GM19193 (cell line): Measurements from ENCODE around the gene TMEM204.

ENCODE experiments used
- POLR2A ChIP-seq: IDR thresholded peaks from 4 replicates; pipeline ENCODE4 v1.6.1; 2011; ENCODE audit not compliant: insufficient read depth, insufficient read length; ENCODE audit errors: extremely low read depth

Gene TMEM204

DNA sequence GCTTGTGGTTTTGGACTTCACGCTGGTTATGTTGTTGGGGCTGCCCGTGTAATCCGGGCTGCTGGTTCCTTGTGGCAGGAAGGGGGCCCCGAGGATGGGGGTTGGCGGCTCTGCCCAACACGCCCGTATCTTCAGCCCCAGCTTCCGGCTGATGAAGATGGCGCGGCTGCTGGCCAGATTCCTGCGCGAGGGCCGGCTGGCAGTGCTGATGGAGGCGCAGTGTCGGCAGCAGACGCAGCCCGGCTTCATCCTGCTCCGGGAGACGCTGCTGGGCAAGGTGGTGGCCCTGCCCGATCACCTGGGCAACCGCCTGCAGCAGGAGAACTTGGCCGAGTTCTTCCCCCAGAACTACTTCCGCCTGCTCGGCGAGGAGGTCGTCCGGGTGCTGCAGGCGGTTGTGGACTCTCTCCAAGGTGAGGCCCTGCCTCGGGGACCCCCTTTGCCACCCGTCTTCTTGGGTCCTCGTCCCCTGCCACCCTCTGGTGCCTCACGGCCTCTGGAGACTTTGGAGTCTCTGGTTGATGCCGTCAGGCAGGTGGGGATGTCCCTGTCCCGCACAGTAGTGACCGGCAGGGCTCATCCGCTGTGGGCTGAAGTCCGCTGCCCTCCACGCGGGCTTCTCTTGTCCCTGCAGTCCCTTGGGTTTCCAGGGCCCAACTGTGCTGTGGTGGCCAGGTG is 38.1 kb upstream of the TMEM204 start:
- TF ChIP-seq POLR2A: no peak

DNA sequence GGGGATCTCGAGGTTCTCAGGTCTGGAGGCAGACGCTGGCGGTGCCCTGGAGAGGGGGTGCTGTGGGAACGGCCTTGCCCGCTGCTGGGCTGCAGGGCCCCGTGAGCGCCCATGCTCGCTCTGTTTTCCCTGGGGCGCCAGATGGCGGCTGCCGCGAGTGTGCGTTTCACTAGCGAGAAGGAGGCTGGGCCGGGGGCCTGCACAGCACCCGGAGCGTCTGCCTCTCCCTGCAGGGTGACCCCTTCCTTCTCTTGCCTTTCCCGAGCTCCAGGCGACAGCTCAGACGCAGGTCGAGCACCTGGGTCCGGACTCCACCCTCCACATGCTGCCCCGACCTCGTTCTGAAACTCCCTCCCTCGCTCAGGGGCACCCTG is 37.6 kb upstream of the TMEM204 start:
- no peak for TF ChIP-seq POLR2A

DNA sequence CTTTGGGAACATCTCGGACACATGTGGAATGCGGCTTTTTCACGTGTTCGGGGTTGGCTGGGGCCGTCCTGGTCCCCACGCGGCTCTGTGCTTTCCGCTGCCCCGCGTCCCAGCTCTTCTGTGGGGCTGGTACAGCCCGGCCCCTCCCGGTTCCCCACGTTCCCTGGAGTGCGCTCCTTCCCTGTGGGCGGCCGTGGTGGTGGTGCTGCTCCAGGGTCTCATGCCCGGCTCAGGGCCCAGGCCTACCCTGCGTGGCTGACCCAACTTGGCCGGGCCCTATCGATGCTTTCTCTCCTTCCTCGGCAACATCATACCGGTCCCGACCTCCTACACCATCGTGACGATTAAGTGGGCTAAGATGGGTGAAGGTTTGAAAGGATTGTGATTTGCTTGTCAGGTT is 37.0 kb upstream of the TMEM204 start:
- TF ChIP-seq POLR2A: no peak

DNA sequence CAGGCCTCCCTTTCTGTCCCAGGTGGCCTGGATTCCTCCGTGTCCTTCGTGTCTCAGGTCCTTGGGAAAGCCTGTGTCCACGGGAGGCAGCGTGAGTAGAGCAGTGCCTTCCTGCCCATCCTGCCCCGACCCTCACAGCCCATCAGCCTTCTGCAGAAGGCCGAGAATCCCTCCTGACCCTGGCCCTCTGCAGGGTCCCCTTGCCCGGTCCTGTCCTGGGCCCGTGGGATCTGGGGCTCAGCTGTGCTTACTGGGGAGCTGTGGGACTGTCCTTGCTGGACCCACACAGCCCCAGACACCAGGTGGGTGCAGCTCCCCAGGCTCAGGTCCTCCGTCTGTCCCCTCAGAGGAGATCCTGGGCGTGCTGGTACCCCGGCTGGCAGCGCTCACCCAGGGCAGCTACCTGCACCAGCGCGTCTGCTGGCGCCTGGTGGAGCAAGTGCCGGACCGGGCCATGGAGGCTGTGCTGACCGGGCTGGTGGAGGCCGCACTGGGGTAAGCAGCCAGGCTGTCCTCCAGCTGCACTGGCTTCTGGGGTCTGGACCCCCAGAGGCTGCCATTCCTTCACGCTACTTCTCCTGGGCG is 36.4 kb upstream of the TMEM204 start:
- no peak for TF ChIP-seq POLR2A

DNA sequence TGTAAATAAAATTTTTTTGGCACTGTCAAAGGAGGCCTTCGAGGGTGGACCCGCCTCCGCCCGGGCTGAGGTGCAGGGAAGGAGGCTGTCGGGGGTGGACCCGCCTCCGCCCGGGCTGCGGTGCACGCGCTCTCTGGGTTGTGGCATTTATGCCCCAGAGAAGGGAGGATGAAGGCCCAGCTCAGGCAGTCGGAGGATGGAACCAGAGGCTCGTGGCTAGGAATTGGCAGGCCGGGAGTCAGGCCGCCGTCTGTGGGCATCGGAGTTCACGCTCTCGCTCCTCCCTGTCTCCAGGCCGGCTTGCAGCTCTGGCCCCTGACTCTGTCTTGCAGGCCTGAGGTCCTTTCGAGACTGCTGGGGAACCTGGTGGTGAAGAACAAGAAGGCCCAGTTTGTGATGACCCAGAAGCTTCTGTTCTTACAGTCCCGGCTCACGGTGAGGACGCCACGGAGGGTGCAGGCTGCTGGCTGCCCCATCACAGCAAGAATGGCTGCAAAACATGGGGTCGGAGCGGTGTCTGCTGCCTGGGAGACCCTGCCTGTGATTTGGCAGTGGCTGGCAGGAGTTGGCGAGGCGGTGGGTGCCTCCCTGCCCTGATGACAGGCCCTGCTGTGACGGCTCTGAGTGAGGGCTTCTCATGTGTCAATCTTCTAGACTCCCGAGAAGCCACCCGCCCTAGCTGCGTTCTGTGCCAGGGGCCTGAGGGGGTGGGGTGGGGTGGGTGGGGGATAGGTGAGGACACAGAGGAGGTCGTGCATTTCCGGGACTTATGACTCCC is 34.4 kb upstream of the TMEM204 start:
- TF ChIP-seq POLR2A: no peak

- no peak for TF ChIP-seq POLR2A
Measured at GRCh38 chr16:1499756-1500464, 33.6 kb upstream of the TMEM204 start.

DNA sequence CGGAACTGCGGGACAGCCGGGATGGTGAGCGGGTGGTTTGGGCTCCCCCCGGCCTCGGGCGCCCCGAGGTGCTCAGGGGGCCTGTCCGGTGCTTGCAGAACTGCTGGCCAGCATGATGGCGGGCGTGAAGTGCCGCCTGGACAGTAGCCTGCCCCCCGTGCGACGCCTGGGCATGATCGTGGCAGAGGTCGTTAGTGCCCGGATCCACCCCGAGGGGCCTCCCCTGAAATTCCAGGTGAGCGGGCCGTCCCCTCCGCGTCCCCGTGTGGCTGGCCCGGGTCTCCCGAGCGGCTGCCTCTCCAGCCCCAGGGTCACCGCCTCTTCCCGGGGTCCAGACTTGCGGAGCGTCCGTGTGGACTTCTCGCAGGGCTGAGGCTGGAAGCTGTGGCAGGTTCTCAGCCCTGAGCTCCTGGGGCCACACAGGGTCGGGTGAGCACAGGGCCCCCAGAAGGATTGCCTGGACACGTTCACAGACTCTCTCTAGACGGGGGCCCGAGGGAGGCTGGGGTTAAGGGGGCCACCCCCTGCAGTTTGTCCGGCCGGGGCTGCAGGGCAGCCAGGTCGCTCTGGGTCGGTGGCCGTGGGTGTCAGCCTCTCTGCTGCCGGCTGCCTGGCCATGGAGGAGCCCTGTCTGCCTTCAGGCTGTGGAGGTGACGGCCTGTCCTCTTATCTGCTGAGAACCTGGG is 32.9 kb upstream of the TMEM204 start:
- TF ChIP-seq POLR2A: no peak

GRCh38 chr16:1501630-1502029 is 31.8 kb upstream of the TMEM204 start:
- TF ChIP-seq POLR2A: no peak

DNA sequence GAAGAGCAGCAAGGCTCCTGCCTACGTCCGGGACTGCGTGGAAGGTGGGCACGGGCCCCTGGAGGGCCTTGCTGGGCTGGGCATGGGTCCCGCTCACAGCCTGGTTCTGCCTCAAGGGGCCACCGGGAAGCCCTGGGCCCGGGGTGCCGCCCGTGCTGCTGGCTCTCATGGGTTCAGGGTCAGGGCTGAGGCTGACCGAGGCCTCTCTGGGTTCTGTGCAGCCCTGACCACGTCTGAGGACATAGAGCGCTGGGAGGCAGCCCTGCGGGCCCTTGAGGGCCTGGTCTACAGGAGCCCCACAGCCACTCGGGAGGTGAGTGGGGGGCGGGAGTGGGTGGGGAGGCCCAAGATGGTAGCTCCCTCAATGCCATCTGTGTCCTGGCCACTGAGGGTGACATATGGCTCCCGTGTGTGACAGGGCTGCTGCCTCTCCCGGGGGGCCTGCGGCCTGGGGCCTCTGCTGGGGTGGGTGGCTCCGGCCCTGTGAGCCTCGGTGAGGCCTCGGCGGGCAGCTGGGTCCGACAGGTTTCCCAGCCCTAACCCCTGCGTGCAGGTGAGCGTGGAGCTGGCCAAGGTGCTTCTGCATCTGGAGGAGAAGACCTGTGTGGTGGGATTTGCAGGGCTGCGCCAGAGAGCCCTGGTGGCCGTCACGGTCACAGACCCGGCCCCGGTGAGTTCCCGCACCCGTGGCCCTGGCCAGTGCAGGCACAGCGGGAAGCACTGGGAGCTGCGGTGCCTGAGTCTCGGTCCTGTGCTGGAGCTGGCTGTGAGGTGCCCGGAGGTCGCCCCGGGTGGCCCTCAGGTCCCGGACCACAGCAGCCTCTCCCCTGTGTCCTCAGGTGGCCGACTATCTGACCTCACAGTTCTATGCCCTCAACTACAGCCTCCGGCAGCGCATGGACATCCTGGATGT is 31.1 kb upstream of the TMEM204 start:
- TF ChIP-seq POLR2A: no peak

GRCh38 chr16:1503110-1503955 is 30.1 kb upstream of the TMEM204 start:
- TF ChIP-seq POLR2A: no peak

GRCh38 chr16:1505073-1505844 is 28.2 kb upstream of the TMEM204 start:
- TF ChIP-seq POLR2A: no peak

GRCh38 chr16:1505912-1506311 is 27.6 kb upstream of the TMEM204 start:
- TF ChIP-seq POLR2A: no peak
